IMR-90 (cell line): ENCODE measurements around the gene NIPAL3. TPM values are rescaled to one million over a fixed set of nuclear protein-coding genes. Genes with fewer than 3 reads are reported as not detected.
A peak's percentile ranks its signal among the peaks of the same experiment; 100 is the strongest.

Source experiments
- ATAC-seq: fragments of 200-7000 bp; cut with Tn5 transposase; 2 replicates; pipeline ENCODE4 v1.9.1; 2020; ENCODE audit warnings: low read depth, mild to moderate bottlenecking, moderate library complexity
- BruUV-seq: library from RNA; stranded (reverse); fragments of 400-500 nt; replicated peaks from 2 replicates; lab custom pipeline; 2021; lab: Mats Ljungman, UMichigan
- CTCF ChIA-PET: fragments of 300-600 bp; formaldehyde crosslinking; extraction: SDS; loops from one replicate; lab custom pipeline; 2021; ENCODE audit warnings: antibody characterized with exemption; lab: Yijun Ruan, JAX
- POLR2A ChIA-PET: fragments of 300-600 bp; sonication (Branson Sonifier 250); formaldehyde crosslinking; loops from one replicate; lab custom pipeline; 2022; ENCODE audit warnings: antibody characterized with exemption; ENCODE audit not compliant: unreplicated experiment; lab: Charles Lee
- DNase-seq: peaks from one replicate; pipeline ENCODE4 v3.0.0; 2013
- H2AFZ ChIP-seq: replicated peaks from 2 replicates; pipeline ENCODE3; 2013; ENCODE audit warnings: low read length, mild to moderate bottlenecking; ENCODE audit not compliant: poor library complexity
- H2AK5ac ChIP-seq: 2 replicates; pipeline ENCODE4 v1.6.1; 2013; ENCODE audit warnings: low read depth, low read length, inconsistent platforms
- H2AK9ac ChIP-seq: replicated peaks from 2 replicates; pipeline ENCODE3; 2013; ENCODE audit warnings: mild to moderate bottlenecking, low read depth, low read length, moderate library complexity; ENCODE audit not compliant: poor library complexity
- H2BK120ac ChIP-seq: 2 replicates; pipeline ENCODE4 v1.6.1; 2013; ENCODE audit warnings: low read depth, low read length, inconsistent platforms
- H2BK15ac ChIP-seq: 3 replicates; pipeline ENCODE4 v1.6.1; 2013; ENCODE audit warnings: low read depth, low read length, inconsistent platforms
- H2BK20ac ChIP-seq: 2 replicates; pipeline ENCODE4 v1.6.1; 2013; ENCODE audit warnings: low read depth, mild to moderate bottlenecking, inconsistent platforms, low read length, moderate library complexity
- H2BK5ac ChIP-seq: 2 replicates; pipeline ENCODE4 v1.6.1; 2013; ENCODE audit warnings: mild to moderate bottlenecking, low read depth, low read length, inconsistent platforms; ENCODE audit not compliant: poor library complexity, severe bottlenecking
- H3K14ac ChIP-seq: replicated peaks from 2 replicates; pipeline ENCODE4 v1.6.1; 2013; ENCODE audit warnings: low read depth, low read length, inconsistent platforms
- H3K18ac ChIP-seq: 2 replicates; pipeline ENCODE4 v1.6.1; 2013; ENCODE audit warnings: low read depth, low read length, control low read depth
- H3K23ac ChIP-seq: 2 replicates; pipeline ENCODE4 v1.6.1; 2013; ENCODE audit warnings: low read depth, low read length, inconsistent platforms
- H3K27ac ChIP-seq: 2 replicates; pipeline ENCODE4 v1.5.1; 2013; ENCODE audit warnings: mild to moderate bottlenecking, control low read depth, low read length; ENCODE audit not compliant: insufficient read depth
- H3K27me3 ChIP-seq: 2 replicates; pipeline ENCODE4 v1.6.1; 2013; ENCODE audit warnings: low read length; ENCODE audit not compliant: control insufficient read depth, insufficient read depth
- H3K36me3 ChIP-seq: 2 replicates; pipeline ENCODE4 v1.6.1; 2013; ENCODE audit warnings: low read length, mixed read lengths; ENCODE audit not compliant: control insufficient read depth, insufficient read depth
- H3K4ac ChIP-seq: 2 replicates; pipeline ENCODE4 v1.6.1; 2013; ENCODE audit warnings: low read depth, low read length, inconsistent platforms
- H3K4me1 ChIP-seq: 2 replicates; pipeline ENCODE4 v1.6.1; 2013; ENCODE audit warnings: low read length, mixed read lengths; ENCODE audit not compliant: control insufficient read depth, insufficient read depth
- H3K4me2 ChIP-seq: 2 replicates; pipeline ENCODE4 v1.6.1; 2013; ENCODE audit warnings: low read depth, mild to moderate bottlenecking, control low read depth, low read length, moderate library complexity
- H3K4me3 ChIP-seq: 2 replicates; pipeline ENCODE4 v1.5.1; 2013; ENCODE audit warnings: low read depth, mild to moderate bottlenecking, control low read depth, low read length, moderate library complexity; ENCODE audit not compliant: insufficient read depth
- H3K56ac ChIP-seq: 2 replicates; pipeline ENCODE4 v1.6.1; 2013; ENCODE audit warnings: low read length, inconsistent platforms; ENCODE audit not compliant: insufficient read depth; ENCODE audit errors: extremely low read depth
- H3K79me1 ChIP-seq, 2 experiments: 2 replicates each; pipeline ENCODE4 v1.6.1; 2013; ENCODE audit warnings: low read length in 2 of 2, inconsistent platforms in 1 of 2, low read depth in 1 of 2
- H3K9ac ChIP-seq: 2 replicates; pipeline ENCODE4 v1.6.1; 2013; ENCODE audit warnings: low read depth, low read length, control low read depth
- H3K9me1 ChIP-seq: 2 replicates; pipeline ENCODE4 v1.6.1; 2013; ENCODE audit warnings: low read length, inconsistent platforms; ENCODE audit not compliant: insufficient read depth
- H3K9me3 ChIP-seq: 2 replicates; pipeline ENCODE4 v1.6.1; 2013; ENCODE audit warnings: low read length; ENCODE audit not compliant: control insufficient read depth, insufficient read depth
- H4K20me1 ChIP-seq: 2 replicates; pipeline ENCODE4 v1.6.1; 2013; ENCODE audit warnings: low read length, inconsistent platforms; ENCODE audit not compliant: insufficient read depth
- H4K5ac ChIP-seq: 2 replicates; pipeline ENCODE4 v1.6.1; 2013; ENCODE audit warnings: mild to moderate bottlenecking, low read depth, low read length, control low read depth
- H4K8ac ChIP-seq, 2 experiments: 2 replicates each; pipeline ENCODE4 v1.6.1; 2013; ENCODE audit warnings: low read depth in 2 of 2, low read length in 2 of 2, control low read depth in 1 of 2, inconsistent platforms in 1 of 2
- H4K91ac ChIP-seq: 2 replicates; pipeline ENCODE4 v1.6.1; 2013; ENCODE audit warnings: low read depth, low read length, inconsistent platforms; ENCODE audit not compliant: insufficient read depth
- BHLHE40 ChIP-seq: fragments of 150-350 bp; IDR thresholded peaks from 2 replicates; pipeline ENCODE4 v1.6.1; 2016; ENCODE audit warnings: mild to moderate bottlenecking, low read depth, low read length
- CEBPB ChIP-seq: IDR thresholded peaks from 2 replicates; pipeline ENCODE4 v1.6.1; 2012; ENCODE audit warnings: low read depth, low read length, improper control_type of control experiment
- CHD1 ChIP-seq: IDR thresholded peaks from 2 replicates; pipeline ENCODE4 v1.6.1; 2012; ENCODE audit warnings: low read depth, low read length, improper control_type of control experiment
- CTCF ChIP-seq: conservative IDR thresholded peaks from 2 replicates; pipeline ENCODE4 v1.5.1; 2012; ENCODE audit warnings: mild to moderate bottlenecking, low read depth, low read length, improper control_type of control experiment
- ELK1 ChIP-seq: fragments of 150-350 bp; IDR thresholded peaks from 2 replicates; pipeline ENCODE4 v1.6.1; 2016; ENCODE audit warnings: low read depth, mild to moderate bottlenecking, low read length, moderate library complexity, borderline replicate concordance
- FOS ChIP-seq: fragments of 150-350 bp; IDR thresholded peaks from 2 replicates; pipeline ENCODE4 v1.6.1; 2016; ENCODE audit warnings: low read depth, low read length
- MAFK ChIP-seq: IDR thresholded peaks from 2 replicates; pipeline ENCODE4 v1.6.1; 2012; ENCODE audit warnings: low read depth, low read length, improper control_type of control experiment
- MAZ ChIP-seq: IDR thresholded peaks from 2 replicates; pipeline ENCODE4 v1.6.1; 2012; ENCODE audit warnings: low read depth, mild to moderate bottlenecking, low read length, improper control_type of control experiment, moderate library complexity, borderline replicate concordance
- MXI1 ChIP-seq: IDR thresholded peaks from 2 replicates; pipeline ENCODE4 v1.6.1; 2012; ENCODE audit warnings: low read depth, mild to moderate bottlenecking, low read length, moderate library complexity, borderline replicate concordance
- NFE2L2 ChIP-seq: fragments of 150-350 bp; IDR thresholded peaks from 2 replicates; pipeline ENCODE4 v1.6.1; 2016; ENCODE audit warnings: low read depth, mild to moderate bottlenecking, low read length
- POLR2A ChIP-seq: IDR thresholded peaks from 2 replicates; pipeline ENCODE4 v1.6.1; 2012; ENCODE audit warnings: mild to moderate bottlenecking, low read depth, low read length
- RAD21 ChIP-seq: IDR thresholded peaks from 2 replicates; pipeline ENCODE4 v1.6.1; 2012; ENCODE audit warnings: low read length, improper control_type of control experiment
- RCOR1 ChIP-seq: IDR thresholded peaks from 2 replicates; pipeline ENCODE4 v1.6.1; 2012; ENCODE audit warnings: mild to moderate bottlenecking, low read length, improper control_type of control experiment; ENCODE audit not compliant: insufficient replicate concordance
- RFX5 ChIP-seq: IDR thresholded peaks from 2 replicates; pipeline ENCODE4 v1.8.0; 2012; ENCODE audit warnings: low read depth, mild to moderate bottlenecking, low read length, moderate library complexity
- SMC3 ChIP-seq: fragments of 150-350 bp; IDR thresholded peaks from 2 replicates; pipeline ENCODE4 v1.6.1; 2016; ENCODE audit warnings: low read depth, mild to moderate bottlenecking, antibody characterized with exemption, low read length, moderate library complexity
- WGBS, 2 experiments: methylation state at CpG; one replicate each; pipeline versions ENCODE4 v1.1.5 to v1.1.7; 2013; ENCODE audit warnings: missing lambda C conversion rate in 2 of 2; ENCODE audit not compliant: insufficient read length in 1 of 2; ENCODE audit errors: extremely low coverage in 2 of 2; 5-methylcytosine and 5-hydroxymethylcytosine counted together
- dilution Hi-C: fragments of 300-500 bp; cut with HindIII; formaldehyde crosslinking; loops from one replicate; pipeline ENCODE4 v1.14.3; 2018; ENCODE audit warnings: low sequenced_read_pairs; ENCODE audit not compliant: unreplicated experiment
- in situ Hi-C: fragments of 300-500 bp; cut with MboI; formaldehyde crosslinking; loops from 3 replicates; pipeline ENCODE4 v1.14.3; 2019; ENCODE audit warnings: low sequenced_read_pairs, inconsistent platforms, mixed read lengths
- intact Hi-C: fragments of 100-400 bp; cut with micrococcal nuclease; formaldehyde crosslinking; loops from 2 replicates; pipeline ENCODE4 v1.10.0; 2022
- polyA plus RNA-seq, 3 experiments: library from polyadenylated mRNA; depleted of rRNA; stranded (reverse); fragments of >200 nt; gene quantifications; 2 replicates each; pipeline ENCODE4 v1.2.3, GENCODE V29; 2012; ENCODE audit warnings: low replicate concordance in 1 of 3
- total RNA-seq: library from RNA; depleted of rRNA; stranded (reverse); fragments of >200 nt; gene quantifications from 2 replicates; pipeline ENCODE4 v1.2.3, GENCODE V29; 2012
- TF ChIP-seq, protein P1 (sequence below): fragments of 150-350 bp; IDR thresholded peaks from 2 replicates; pipeline ENCODE4 v1.6.1; 2017; ENCODE audit warnings: mild to moderate bottlenecking, antibody characterized with exemption, low read length, low read depth

The NIPAL3 gene
- total and polyA plus RNA-seq, 2 of the 4 experiments (the other 2 are of a cell fraction), result 55.0 to 123 TPM

GRCh38 chr1:24498589-24498988, 83.0 kb downstream of the NIPAL3 start:
- intact Hi-C loops, result no loop called here
- H2AFZ ChIP-seq, result no peak overlapping the region
- H3K27me3 ChIP-seq, result peaks cover 13% of the 10 kb centered on the region
- no peak overlapping the region for H3K4me3 ChIP-seq
- no peak overlapping the region for H4K91ac ChIP-seq
- H4K8ac ChIP-seq, result no peak overlapping the region
- 100% methylated on average over 6 of the region's 12 CpGs; no CpG with 5 or more reads in 1 of the 2 experiments for WGBS, 2 experiments
- no TSS peak for BruUV-seq
- POLR2A ChIA-PET, result no interaction called here
- DNase-seq, result no peak
- H2AK5ac ChIP-seq, result no peak overlapping the region
- CTCF ChIA-PET, result no interaction called here
- H2BK15ac ChIP-seq, result no peak overlapping the region
- no peak overlapping the region for H2BK5ac ChIP-seq
- H2BK20ac ChIP-seq, result no peak overlapping the region
- H3K14ac ChIP-seq, result no peak overlapping the region
- dilution Hi-C loops, result no loop called here
- no peak overlapping the region for H3K18ac ChIP-seq
- in situ Hi-C loops, result no loop called here
- H3K23ac ChIP-seq, result no peak overlapping the region
- H3K9me3 ChIP-seq, result 0 out of 2 replicates have a peak, but pooled peaks cover 3% of the 10 kb centered on the region
- H4K5ac ChIP-seq, result no peak overlapping the region
- H3K27ac ChIP-seq, result no peak overlapping the region
- no peaks in the 10 kb centered on the region for H3K4me1 ChIP-seq
- TF ChIP-seq BHLHE40 (no peak), MAFK (no peak), RFX5 (no peak), POLR2A (no peak), CHD1 (no peak), RAD21 (no peak), NFE2L2 (no peak), SMC3 (no peak), RCOR1 (no peak), CEBPB (no peak), FOS (no peak), MAZ (no peak), ELK1 (no peak), CTCF (no peak), MXI1 (no peak)
- TF ChIP-seq, protein P1, sequence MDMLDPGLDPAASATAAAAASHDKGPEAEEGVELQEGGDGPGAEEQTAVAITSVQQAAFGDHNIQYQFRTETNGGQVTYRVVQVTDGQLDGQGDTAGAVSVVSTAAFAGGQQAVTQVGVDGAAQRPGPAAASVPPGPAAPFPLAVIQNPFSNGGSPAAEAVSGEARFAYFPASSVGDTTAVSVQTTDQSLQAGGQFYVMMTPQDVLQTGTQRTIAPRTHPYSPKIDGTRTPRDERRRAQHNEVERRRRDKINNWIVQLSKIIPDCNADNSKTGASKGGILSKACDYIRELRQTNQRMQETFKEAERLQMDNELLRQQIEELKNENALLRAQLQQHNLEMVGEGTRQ, result no peak
- no peak overlapping the region for H3K56ac ChIP-seq
- H3K36me3 ChIP-seq, result no peaks in the 10 kb centered on the region
- H3K4ac ChIP-seq, result no peak overlapping the region
- peaks cover 4 to 8% of the 10 kb centered on the region in 2 experiments; a peak in 3 of 4 replicates for H3K79me1 ChIP-seq
- no peak overlapping the region for H2BK120ac ChIP-seq
- H4K20me1 ChIP-seq, result no peaks in the 10 kb centered on the region; the same call in 1 of the 2 replicates
- no peak for ATAC-seq
- H2AK9ac ChIP-seq, result peak overlapping the region; percentile 37
- no peak overlapping the region for H3K9ac ChIP-seq
- no peak overlapping the region for H3K4me2 ChIP-seq
- peaks cover 5% of the 10 kb centered on the region; the same call in 1 of the 2 replicates for H3K9me1 ChIP-seq
